Spleen (tissue), 11 donors: ENCODE measurements around the gene TRIM29. TPM values are rescaled to one million over a fixed set of nuclear protein-coding genes. Genes with fewer than 3 reads are reported as not detected.
"Not testable (repeated sequence)": the region's sequence is repeated elsewhere in the genome, so short reads cannot be mapped to it uniquely, and the experiment has no call there.

Source experiments
- DNase-seq: peaks from one replicate; pipeline ENCODE4 v3.0.0-alpha.2; 2020
- H3K27ac ChIP-seq, 8 donors: fragments of 200-600 bp; sonication (generic) in 7 of 8; 1 replicate in 4 of 8; 2 replicates in 4 of 8; pipeline versions ENCODE4 v1.5.0 to v1.8.0; 2016 to 2021; ENCODE audit warnings: inconsistent platforms in 4 of 8, mild to moderate bottlenecking in 4 of 8, moderate library complexity in 1 of 8
- H3K27me3 ChIP-seq, 7 donors: fragments of 200-600 bp; sonication (generic) in 6 of 7; replicated peaks in 1 of 7; 1 replicate in 4 of 7; 2 replicates in 3 of 7; pipeline versions ENCODE4 v1.5.0 to v1.8.0; 2016 to 2021; ENCODE audit warnings: inconsistent platforms in 3 of 7, mild to moderate bottlenecking in 1 of 7
- H3K36me3 ChIP-seq, 6 donors: fragments of 200-600 bp; sonication (generic) in 5 of 6; 1 replicate in 4 of 6; 2 replicates in 2 of 6; pipeline versions ENCODE4 v1.5.0 to v1.8.0; 2016 to 2021; ENCODE audit warnings: inconsistent platforms in 2 of 6
- H3K4me1 ChIP-seq, 6 donors: fragments of 200-600 bp; sonication (generic) in 5 of 6; 1 replicate in 3 of 6; 2 replicates in 3 of 6; pipeline versions ENCODE4 v1.5.0 to v1.8.0; 2016 to 2021; ENCODE audit warnings: inconsistent platforms in 3 of 6
- H3K4me3 ChIP-seq, 8 donors: fragments of 200-600 bp; sonication (generic) in 7 of 8; 1 replicate in 4 of 8; 2 replicates in 4 of 8; pipeline versions ENCODE4 v1.5.0 to v1.8.0; 2016 to 2021; ENCODE audit warnings: inconsistent platforms in 4 of 8, mild to moderate bottlenecking in 4 of 8, moderate library complexity in 2 of 8
- H3K9me3 ChIP-seq, 8 donors: fragments of 200-600 bp; sonication (generic) in 7 of 8; 1 replicate in 4 of 8; 2 replicates in 4 of 8; pipeline versions ENCODE4 v1.5.0 to v1.8.0; 2016 to 2021; ENCODE audit warnings: inconsistent platforms in 4 of 8
- POLR2A ChIP-seq, 3 donors: fragments of 450-650 bp; IDR thresholded peaks; one replicate each; pipeline ENCODE4 v1.5.1; 2017; ENCODE audit warnings: antibody characterized with exemption in 3 of 3, mild to moderate bottlenecking in 1 of 3
- POLR2AphosphoS5 ChIP-seq, 3 donors: sonication (generic); formaldehyde crosslinking; IDR thresholded peaks; one replicate each; pipeline ENCODE4 v1.5.1; 2017; ENCODE audit warnings: antibody characterized with exemption in 3 of 3
- WGBS, 5 donors: extraction: QIAGEN DNeasy Blood & Tissue Kit in 3 of 5; methylation state at CpG; one replicate each; pipeline versions ENCODE4 v1.1.5 to v1.1.7; 2013 to 2018; 5-methylcytosine and 5-hydroxymethylcytosine counted together
- intact Hi-C: fragments of 100-400 bp; cut with DNase I; formaldehyde crosslinking; loops from one replicate; pipeline ENCODE4 v1.15.0; 2023; ENCODE audit warnings: low total_unique reads
- polyA plus RNA-seq, 3 donors: library from polyadenylated mRNA; stranded (reverse); fragments of 200-250 nt; gene quantifications; one replicate each; pipeline ENCODE4 v1.2.1, GENCODE V29; 2013
- total RNA-seq, 7 donors: library from RNA; depleted of rRNA in 3 of 7; stranded (reverse); fragments of >200 nt in 3 of 7; fragmentation: NEBNext Ultra II Directional in 4 of 7; extraction: Animal tissue kit (Norgen Biotek cat#: 25700) in 4 of 7; gene quantifications; one replicate each; pipeline versions ENCODE4 v1.1.0 to v1.2.1, GENCODE V29; 2016 to 2021
- TF ChIP-seq, protein P1 (sequence below), 11 experiments: fragments of 200-600 bp in 7 of 11; fragments of 450-650 bp in 4 of 11; sonication (generic) in 4 of 11; IDR thresholded peaks in 8 of 11; conservative IDR thresholded peaks in 3 of 11; 1 replicate in 7 of 11; 2 replicates in 4 of 11; pipeline versions ENCODE4 v1.4.0 to v1.8.0; 2016 to 2021; ENCODE audit warnings: antibody characterized with exemption in 11 of 11, inconsistent platforms in 4 of 11, mild to moderate bottlenecking in 1 of 11
- donor health status: healthy with polysubstance abuse.
- donor health status: DM: no; HTN: no; CAD: no; lungs with moderate emphysema.
- donor health status: DM: no; HTN: no; CAD: no.
- donor health status: Bipolar disorder and iron deficiency.
- donor health status: healthy.
- donor health status: DM: no; HTN: no; CAD: no.
- donor health status: DM: yes; HTN: yes; CAD: no.

Gene TRIM29
- total and polyA plus RNA-seq, 10 donors: 0.03 to 2.0 (median 0.72) TPM; not detected in 4

DNA sequence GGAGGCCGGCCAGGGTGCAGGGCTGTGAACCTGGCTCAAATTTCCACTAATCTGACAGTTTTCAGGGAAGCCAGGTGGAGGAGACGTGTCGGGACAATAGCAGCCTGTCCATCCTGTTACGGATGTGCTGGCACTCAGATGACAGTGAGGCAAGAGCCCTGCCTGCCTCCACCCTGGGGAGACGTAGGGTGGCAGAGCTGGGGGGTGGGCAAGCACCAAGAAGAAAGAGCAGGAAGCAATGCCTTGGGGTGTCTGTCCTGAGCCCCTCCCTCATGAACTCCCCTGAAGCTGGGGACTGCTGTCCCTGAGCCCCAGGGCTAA lies 10.0 kb upstream of the TRIM29 start:
- no peak for DNase-seq
- no peaks in the 10 kb centered on the region for H3K4me1 ChIP-seq
- intact Hi-C loops: no loop called here

DNA sequence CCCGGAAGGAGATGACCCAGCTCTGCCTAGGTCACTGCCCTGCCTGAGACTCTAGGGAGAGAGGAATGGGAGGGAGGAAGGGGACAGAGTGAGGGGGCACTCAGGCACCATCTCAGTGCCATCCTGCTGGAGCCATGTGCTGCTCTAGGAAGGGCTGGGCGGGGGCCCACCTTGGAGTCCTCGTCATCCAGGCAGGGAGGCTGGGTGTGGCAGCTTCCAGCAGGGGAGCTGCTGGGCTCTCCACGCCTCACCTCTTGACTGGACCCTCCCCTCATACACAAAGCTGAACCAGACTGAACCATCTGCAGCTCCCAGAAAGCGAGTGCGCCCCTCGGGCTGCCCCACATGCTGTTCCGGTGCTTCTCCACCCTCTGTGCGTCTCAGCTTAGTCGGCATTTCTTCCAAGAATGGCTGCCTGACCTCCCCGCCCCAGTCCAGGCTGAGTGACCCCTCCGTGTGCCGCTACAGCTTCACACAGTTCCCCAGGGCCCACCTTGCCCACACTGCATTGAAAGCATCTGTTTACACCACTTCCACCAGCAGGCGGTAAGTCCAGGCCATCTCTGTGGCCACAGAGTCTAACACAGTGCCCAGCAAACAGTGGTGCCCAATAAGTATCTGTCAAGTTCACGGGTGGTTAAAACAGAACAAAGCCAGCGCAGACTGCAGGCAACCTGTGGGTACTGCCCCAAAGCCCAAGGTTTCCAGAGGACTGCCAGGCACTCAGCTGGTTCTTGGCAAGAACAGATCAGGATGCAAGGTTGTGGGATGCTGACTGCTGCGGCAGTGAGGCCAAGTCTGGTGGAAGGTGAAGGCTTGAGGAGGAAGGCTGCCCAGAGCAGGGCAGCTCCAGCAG lies 9.4 kb upstream of the TRIM29 start:
- WGBS, 5 donors: 72 to 79% (median 75%) methylated on average over 17 of the region's 17 CpGs
- DNase-seq: no peak
- Histone ChIP-seq H3K36me3 (no peaks in the 10 kb centered on the region), H3K27me3 (peaks cover 0 to 68% (median 8%) of the 10 kb centered on the region in 7 donors), H3K27ac (no peak overlapping the region), H3K9me3 (peaks cover 0 to 9% (median 0%) of the 10 kb centered on the region in 8 donors), H3K4me3 (no peak overlapping the region), H3K4me1 (no peaks in the 10 kb centered on the region)
- intact Hi-C loops: no loop called here
- TF ChIP-seq POLR2AphosphoS5 (IDR thresholded peaks at IDR 0.05) (no peak), POLR2A (IDR thresholded peaks at IDR 0.05) (no peak)
- TF ChIP-seq, protein P1, sequence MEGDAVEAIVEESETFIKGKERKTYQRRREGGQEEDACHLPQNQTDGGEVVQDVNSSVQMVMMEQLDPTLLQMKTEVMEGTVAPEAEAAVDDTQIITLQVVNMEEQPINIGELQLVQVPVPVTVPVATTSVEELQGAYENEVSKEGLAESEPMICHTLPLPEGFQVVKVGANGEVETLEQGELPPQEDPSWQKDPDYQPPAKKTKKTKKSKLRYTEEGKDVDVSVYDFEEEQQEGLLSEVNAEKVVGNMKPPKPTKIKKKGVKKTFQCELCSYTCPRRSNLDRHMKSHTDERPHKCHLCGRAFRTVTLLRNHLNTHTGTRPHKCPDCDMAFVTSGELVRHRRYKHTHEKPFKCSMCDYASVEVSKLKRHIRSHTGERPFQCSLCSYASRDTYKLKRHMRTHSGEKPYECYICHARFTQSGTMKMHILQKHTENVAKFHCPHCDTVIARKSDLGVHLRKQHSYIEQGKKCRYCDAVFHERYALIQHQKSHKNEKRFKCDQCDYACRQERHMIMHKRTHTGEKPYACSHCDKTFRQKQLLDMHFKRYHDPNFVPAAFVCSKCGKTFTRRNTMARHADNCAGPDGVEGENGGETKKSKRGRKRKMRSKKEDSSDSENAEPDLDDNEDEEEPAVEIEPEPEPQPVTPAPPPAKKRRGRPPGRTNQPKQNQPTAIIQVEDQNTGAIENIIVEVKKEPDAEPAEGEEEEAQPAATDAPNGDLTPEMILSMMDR (IDR thresholded peaks at IDR 0.05 in 8 of 11, conservative IDR thresholded peaks at IDR 0.05 in 3 of 11): no peak

More for the DNA sequence above, 10.0 kb upstream of the TRIM29 start:
- 51 to 96% (median 58%) methylated on average over 4 to 5 of the region's 5 CpGs for WGBS, 5 donors
- H3K27ac ChIP-seq: no peak overlapping the region
- H3K9me3 ChIP-seq: peaks cover 0 to 9% (median 0%) of the 10 kb centered on the region in 8 donors
- H3K27me3 ChIP-seq: peaks cover 0 to 63% (median 8%) of the 10 kb centered on the region in 7 donors
- no peak overlapping the region for H3K4me3 ChIP-seq
- H3K36me3 ChIP-seq: no peaks in the 10 kb centered on the region
- TF ChIP-seq, protein P1 (IDR thresholded peaks at IDR 0.05 in 8 of 11, conservative IDR thresholded peaks at IDR 0.05 in 3 of 11): no peak
- TF ChIP-seq POLR2AphosphoS5 (IDR thresholded peaks at IDR 0.05) (no peak), POLR2A (IDR thresholded peaks at IDR 0.05) (no peak)

DNA sequence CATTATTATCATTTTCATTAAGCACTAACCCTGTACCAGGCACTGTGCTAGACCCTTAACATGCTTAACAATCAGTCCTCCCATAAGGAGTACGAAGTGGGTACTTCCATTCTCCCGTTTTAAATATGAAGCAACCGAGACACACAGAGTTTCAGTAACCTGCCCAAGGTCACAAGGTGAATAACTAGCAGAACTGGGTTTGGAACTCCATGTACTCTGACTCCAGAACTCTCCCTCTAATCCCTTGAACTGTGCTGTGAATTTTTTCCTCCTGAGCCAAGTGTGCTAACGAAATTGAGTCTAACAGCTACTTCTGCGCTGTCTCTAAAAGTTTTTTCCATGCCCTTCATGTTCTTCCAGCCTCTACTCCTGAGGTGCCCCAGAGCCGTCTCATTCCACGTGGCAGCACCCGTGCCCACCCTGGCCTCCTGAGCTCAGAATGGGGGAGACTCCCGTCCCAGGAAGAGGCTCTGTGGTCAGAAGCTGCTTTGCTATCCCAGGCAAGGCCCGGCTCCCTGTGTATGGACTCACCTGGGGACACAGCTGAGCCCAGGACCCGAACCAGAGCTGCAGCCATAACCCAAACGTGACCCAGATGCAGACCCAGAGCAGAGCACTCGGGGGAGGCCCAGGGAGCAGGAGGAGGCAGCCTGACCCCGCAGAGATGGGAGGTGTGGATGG lies 8.6 kb upstream of the TRIM29 start:
- Histone ChIP-seq H3K27ac (no peak overlapping the region), H3K27me3 (peaks cover 0 to 67% (median 8%) of the 10 kb centered on the region in 7 donors), H3K4me1 (no peaks in the 10 kb centered on the region), H3K4me3 (no peak overlapping the region), H3K9me3 (peaks cover 0 to 9% (median 0%) of the 10 kb centered on the region in 8 donors), H3K36me3 (no peaks in the 10 kb centered on the region)
- no peak for TF ChIP-seq POLR2AphosphoS5 (IDR thresholded peaks at IDR 0.05)
- WGBS, 5 donors: 68 to 80% (median 75%) methylated on average over 12 to 14 of the region's 14 CpGs
- DNase-seq: no peak
- intact Hi-C loops: no loop called here

DNA sequence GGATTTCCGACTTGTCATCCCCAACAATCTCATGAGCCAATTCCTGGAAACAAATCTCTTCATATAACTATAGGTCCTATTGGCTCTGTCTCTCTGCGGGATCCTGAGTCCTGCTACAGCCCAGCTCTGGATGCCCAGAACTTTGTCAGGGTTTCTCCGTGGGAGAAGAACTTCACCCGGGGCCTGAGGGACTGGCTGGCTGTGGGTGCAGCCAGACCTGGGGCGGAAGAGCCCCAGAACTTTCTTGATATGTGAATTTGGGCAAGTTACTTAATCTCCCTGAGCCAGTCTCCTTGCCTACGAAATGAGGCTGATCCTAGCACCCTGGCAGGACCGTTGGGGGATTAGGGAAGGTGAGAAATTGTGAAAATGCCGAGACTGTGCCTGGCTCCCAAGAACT lies 6.6 kb upstream of the TRIM29 start:
- WGBS, 5 donors: 65 to 73% (median 67%) methylated on average over 6 to 8 of the region's 8 CpGs
- TF ChIP-seq, protein P1 (IDR thresholded peaks at IDR 0.05 in 8 of 11, conservative IDR thresholded peaks at IDR 0.05 in 3 of 11): no peak
- TF ChIP-seq POLR2A (IDR thresholded peaks at IDR 0.05) (no peak), POLR2AphosphoS5 (IDR thresholded peaks at IDR 0.05) (no peak)

DNA sequence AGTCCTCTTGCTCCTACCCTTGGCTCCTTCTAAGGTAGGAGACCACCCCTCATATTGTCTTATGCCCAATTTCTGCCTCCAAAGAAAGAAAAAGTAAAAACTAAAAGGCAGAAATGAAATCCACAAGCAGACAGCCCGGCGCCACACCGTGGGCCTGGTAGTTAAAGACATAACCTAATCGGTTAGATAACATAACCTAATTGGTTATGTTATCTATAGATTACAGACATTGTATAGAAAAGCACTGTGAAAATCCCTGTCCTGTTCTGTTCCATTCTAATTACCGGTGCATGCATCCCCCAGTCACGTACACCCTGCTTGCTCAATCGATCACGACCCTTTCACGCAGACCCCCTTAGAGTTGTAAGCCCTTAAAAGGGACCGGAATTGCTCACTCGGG lies 5.6 kb upstream of the TRIM29 start:
- H3K36me3 ChIP-seq, H3K4me1 ChIP-seq, H3K4me3 ChIP-seq, intact Hi-C loops, H3K9me3 ChIP-seq, H3K27ac ChIP-seq, DNase-seq: not testable (repeated sequence)
- peaks cover 0 to 91% (median 8%) of the 10 kb centered on the region in 7 donors for H3K27me3 ChIP-seq
- 86 to 91% (median 87%) methylated on average over 11 of the region's 11 CpGs for WGBS, 5 donors

More for the DNA sequence above, 6.6 kb upstream of the TRIM29 start:
- no peak overlapping the region for H3K4me3 ChIP-seq
- H3K27me3 ChIP-seq: peaks cover 0 to 85% (median 8%) of the 10 kb centered on the region in 7 donors
- H3K36me3 ChIP-seq: no peaks in the 10 kb centered on the region
- H3K27ac ChIP-seq: no peak overlapping the region
- H3K9me3 ChIP-seq: no peaks in the 10 kb centered on the region
- intact Hi-C loops: no loop called here
- no peak for DNase-seq
- H3K4me1 ChIP-seq: no peaks in the 10 kb centered on the region
